GM12878 (cell line): ENCODE results near the gene LDLR. TPM values are rescaled to one million over a fixed set of nuclear protein-coding genes. Genes with fewer than 3 reads are reported as not detected.

Source experiments
- ATAC-seq: fragments of 200-7000 bp; cut with Tn5 transposase; 3 replicates; pipeline ENCODE4 v1.9.1; 2020; ENCODE audit warnings: mild to moderate bottlenecking, moderate library complexity
- BruUV-seq: library from RNA; stranded (reverse); fragments of 400-500 nt; replicated peaks from 2 replicates; lab custom pipeline; 2021; lab: Mats Ljungman, UMichigan
- CTCF ChIA-PET: fragments of 300-600 bp; sonication (Branson Sonifier 250); formaldehyde crosslinking; extraction: SDS; loops from one replicate; lab custom pipeline; 2021; ENCODE audit warnings: inconsistent platforms; lab: Yijun Ruan, JAX
- POLR2A ChIA-PET: fragments of 350-600 bp; formaldehyde crosslinking; extraction: SDS; loops from one replicate; lab custom pipeline; 2021; ENCODE audit warnings: inconsistent platforms; lab: Charles Lee
- RAD21 ChIA-PET: fragments of 300-600 bp; sonication (Branson Sonifier 250); formaldehyde crosslinking; loops from one replicate; lab custom pipeline; 2023; ENCODE audit warnings: antibody characterized with exemption; ENCODE audit not compliant: unreplicated experiment; lab: Charles Lee
- SMC1A ChIA-PET: fragments of 300-600 bp; sonication (Branson Sonifier 250); formaldehyde crosslinking; loops from one replicate; lab custom pipeline; 2023; ENCODE audit not compliant: unreplicated experiment, uncharacterized antibody; lab: Charles Lee
- DNase-seq: peaks from one replicate; pipeline ENCODE4 v3.0.0-alpha.2; 2011; ENCODE audit warnings: low read depth, low spot score
- FAIRE-seq: peaks from 3 replicates; lab custom pipeline; 2011; peaks lifted over from hg19 to GRCh38; lab: Jason Lieb, UNC
- H2AFZ ChIP-seq: 2 replicates; pipeline ENCODE4 v1.6.0; 2011; ENCODE audit warnings: low read depth, low read length, control low read depth; ENCODE audit not compliant: control insufficient read depth
- H3K27ac ChIP-seq: 2 replicates; pipeline ENCODE4 v1.5.1; 2011; ENCODE audit warnings: control low read depth; ENCODE audit not compliant: control insufficient read depth, insufficient read depth
- H3K27me3 ChIP-seq, 2 experiments: replicated peaks in 1 of 2; 2 replicates each; pipeline versions ENCODE4 v1.6.0 to v1.6.1; 2011; ENCODE audit warnings: low read length in 1 of 2; ENCODE audit not compliant: control insufficient read depth in 2 of 2, insufficient read depth in 2 of 2
- H3K36me3 ChIP-seq, 2 experiments: 2 replicates each; pipeline ENCODE4 v1.5.1; 2011; ENCODE audit warnings: low read length in 1 of 2; ENCODE audit not compliant: control insufficient read depth in 2 of 2, insufficient read depth in 2 of 2
- H3K4me1 ChIP-seq: 2 replicates; pipeline ENCODE4 v1.6.1; 2011; ENCODE audit warnings: mild to moderate bottlenecking, low read length, moderate library complexity, mixed read lengths; ENCODE audit not compliant: control insufficient read depth, insufficient read depth
- H3K4me2 ChIP-seq: 2 replicates; pipeline ENCODE4 v1.6.0; 2011; ENCODE audit warnings: control low read depth; ENCODE audit not compliant: control insufficient read depth, insufficient read depth
- H3K4me3 ChIP-seq: fragments of 200-600 bp; sonication (generic); 2 replicates; pipeline ENCODE4 v1.5.1; 2016
- H3K79me2 ChIP-seq: 2 replicates; pipeline ENCODE4 v1.6.0; 2011; ENCODE audit warnings: low read length; ENCODE audit not compliant: control insufficient read depth, insufficient read depth
- H3K9ac ChIP-seq: 2 replicates; pipeline ENCODE4 v1.8.0; 2011; ENCODE audit warnings: low read length, control low read depth, mixed read lengths; ENCODE audit not compliant: control insufficient read depth, insufficient read depth
- H3K9me3 ChIP-seq: replicated peaks from 3 replicates; pipeline ENCODE4 v1.5.1; 2011; ENCODE audit warnings: mild to moderate bottlenecking, low read length; ENCODE audit not compliant: control insufficient read depth, insufficient read depth
- H4K20me1 ChIP-seq: 2 replicates; pipeline ENCODE4 v1.6.0; 2011; ENCODE audit not compliant: control insufficient read depth, insufficient read depth
- ATF7 ChIP-seq: fragments of 450-650 bp; IDR thresholded peaks from 2 replicates; pipeline ENCODE4 v1.6.1; 2016; ENCODE audit warnings: low read depth, mild to moderate bottlenecking
- BRCA1 ChIP-seq: IDR thresholded peaks from 2 replicates; pipeline ENCODE4 v1.6.1; 2011; ENCODE audit warnings: low read depth, low read length, improper control_type of control experiment
- CHD2 ChIP-seq: IDR thresholded peaks from 2 replicates; pipeline ENCODE4 v1.6.1; 2011; ENCODE audit warnings: low read depth, low read length, improper control_type of control experiment, borderline replicate concordance
- DPF2 ChIP-seq: fragments of 450-650 bp; IDR thresholded peaks from 2 replicates; pipeline ENCODE4 v1.6.1; 2017; ENCODE audit warnings: mild to moderate bottlenecking
- KLF5 ChIP-seq: fragments of 450-650 bp; IDR thresholded peaks from 2 replicates; pipeline ENCODE4 v1.6.1; 2014; ENCODE audit warnings: mild to moderate bottlenecking; ENCODE audit not compliant: partially characterized antibody
- TCF7 ChIP-seq: IDR thresholded peaks from 2 replicates; pipeline ENCODE4 v1.6.1; 2014; ENCODE audit warnings: antibody characterized with exemption, borderline replicate concordance
- ZBTB11 ChIP-seq: fragments of 450-650 bp; formaldehyde crosslinking; IDR thresholded peaks from 2 replicates; pipeline ENCODE4 v1.5.0; 2022; ENCODE audit warnings: mild to moderate bottlenecking, missing genetic modification characterization
- ZNF207 ChIP-seq: fragments of 450-650 bp; IDR thresholded peaks from 2 replicates; pipeline ENCODE4 v1.6.1; 2014; ENCODE audit warnings: antibody characterized with exemption, mild to moderate bottlenecking, borderline replicate concordance
- WGBS: methylation state at CpG from one replicate; pipeline ENCODE4 v1.1.6; 2016; ENCODE audit warnings: low lambda C conversion rate; ENCODE audit not compliant: insufficient replicate concordance, insufficient coverage; ENCODE audit errors: missing lambda C conversion rate; 5-methylcytosine and 5-hydroxymethylcytosine counted together
- in situ Hi-C: fragments of 300-500 bp; cut with MboI; formaldehyde crosslinking; loops from 9 replicates; pipeline ENCODE4 v1.14.3; 2018; ENCODE audit warnings: mixed read lengths
- intact Hi-C: fragments of 100-400 bp; cut with micrococcal nuclease; formaldehyde crosslinking; loops from one replicate; pipeline ENCODE4 v1.14.2; 2022; ENCODE audit not compliant: unreplicated experiment
- polyA plus RNA-seq, 11 experiments: library from polyadenylated mRNA; depleted of rRNA in 4 of 11; unstranded in 6 of 11; stranded (reverse) in 5 of 11; fragments of >200 nt; fragmentation: Nextera tagmentation in 4 of 11; fragmentation: Illumina TruSeq in 1 of 11; extraction: Ambion mirVana in 4 of 11; extraction: Trizol in 1 of 11; gene quantifications; 1 replicate in 1 of 11; 2 replicates in 10 of 11; pipeline versions ENCODE4 v1.2.1 to v1.2.3, GENCODE V29; 2011 to 2016; ENCODE audit warnings: inconsistent platforms in 2 of 11, missing spikeins in 2 of 11, low read depth in 1 of 11
- total RNA-seq, 4 experiments: library from RNA; depleted of rRNA in 3 of 4; stranded (reverse); fragments of >200 nt in 3 of 4; fragmentation: Illumina TruSeq in 1 of 4; extraction: Trizol in 1 of 4; gene quantifications; 2 replicates each; pipeline versions ENCODE4 v1.2.1 to v1.2.3, GENCODE V29; 2013 to 2021
- TF ChIP-seq, protein P1 (sequence below): fragments of 450-650 bp; IDR thresholded peaks from 2 replicates; pipeline ENCODE4 v1.6.1; 2017; ENCODE audit warnings: borderline replicate concordance
- TF ChIP-seq, protein P2 (sequence below): IDR thresholded peaks from 2 replicates; pipeline ENCODE4 v1.6.1; 2012; ENCODE audit warnings: improper control_type of control experiment, low read depth, low read length; ENCODE audit not compliant: insufficient replicate concordance
- TF ChIP-seq, protein P3 (sequence below): IDR thresholded peaks from 2 replicates; pipeline ENCODE4 v1.6.1; 2012; ENCODE audit warnings: low read depth, low read length, improper control_type of control experiment

The LDLR gene
- total and polyA plus RNA-seq, 10 of the 15 experiments (the other 5 are each of a cell fraction or from before 2014, with no cell fraction given) = 11.3 to 59.2 (median 27.3) TPM

DNA sequence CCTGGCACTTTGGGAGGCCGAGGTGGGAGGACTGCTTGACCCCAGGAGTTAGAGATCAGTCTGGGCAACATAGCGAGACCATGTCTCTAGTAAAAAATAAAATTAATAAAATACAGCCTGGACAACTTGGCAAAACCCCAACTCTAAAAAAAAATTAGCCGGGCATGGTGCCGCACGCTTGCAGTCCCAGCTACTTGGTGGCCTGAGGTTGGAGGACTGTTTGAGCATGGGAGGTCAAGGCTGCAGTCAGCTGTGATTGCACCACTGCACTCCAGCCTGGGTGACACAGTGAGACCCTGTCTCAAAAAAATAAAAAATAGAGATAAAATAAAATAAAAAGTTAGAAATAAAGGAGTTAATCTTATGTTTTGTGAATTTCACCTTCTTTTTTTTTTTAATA is 81.9 kb downstream of the LDLR start (continued):
- TF ChIP-seq ZBTB11 (CRISPR knock-in tag) (no peak), TCF7 (no peak), ZNF207 (no peak), CHD2 (no peak), KLF5 (no peak)
- TF ChIP-seq, protein P1, sequence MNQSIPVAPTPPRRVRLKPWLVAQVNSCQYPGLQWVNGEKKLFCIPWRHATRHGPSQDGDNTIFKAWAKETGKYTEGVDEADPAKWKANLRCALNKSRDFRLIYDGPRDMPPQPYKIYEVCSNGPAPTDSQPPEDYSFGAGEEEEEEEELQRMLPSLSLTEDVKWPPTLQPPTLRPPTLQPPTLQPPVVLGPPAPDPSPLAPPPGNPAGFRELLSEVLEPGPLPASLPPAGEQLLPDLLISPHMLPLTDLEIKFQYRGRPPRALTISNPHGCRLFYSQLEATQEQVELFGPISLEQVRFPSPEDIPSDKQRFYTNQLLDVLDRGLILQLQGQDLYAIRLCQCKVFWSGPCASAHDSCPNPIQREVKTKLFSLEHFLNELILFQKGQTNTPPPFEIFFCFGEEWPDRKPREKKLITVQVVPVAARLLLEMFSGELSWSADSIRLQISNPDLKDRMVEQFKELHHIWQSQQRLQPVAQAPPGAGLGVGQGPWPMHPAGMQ = no peak

GRCh38 chr19:11172576-11172975 is 83.3 kb downstream of the LDLR start:
- no peak for ATAC-seq
- no peak for FAIRE-seq
- BruUV-seq = no TSS peak
- Histone ChIP-seq H4K20me1 (no peaks in the 10 kb centered on the region), H3K4me1 (no peaks in the 10 kb centered on the region), H3K4me2 (no peak overlapping the region), H3K27ac (no peak overlapping the region), H3K9ac (no peak overlapping the region), H3K27me3 (no peaks in the 10 kb centered on the region), H2AFZ (no peak overlapping the region), H3K4me3 (no peak overlapping the region), H3K9me3 (no peaks in the 10 kb centered on the region), H3K36me3 (peaks cover 0 to 4% of the 10 kb centered on the region in 2 experiments; a peak in 2 of 4 replicates), H3K79me2 (no peaks in the 10 kb centered on the region)
- CTCF ChIA-PET = no interaction called here
- no peak for DNase-seq
- POLR2A ChIA-PET = interaction anchor here (0.5 kb wide), 1 partner anchor 231 kb away, joined by 4 read pairs; no protein-coding TSS in a partner anchor
- 61% methylated on average over 6 of the region's 6 CpGs for WGBS
- RAD21 ChIA-PET = no interaction called here
- intact Hi-C loops = no loop called here
- SMC1A ChIA-PET = no interaction called here
- in situ Hi-C loops = no loop called here
- TF ChIP-seq DPF2 (no peak), BRCA1 (no peak), ATF7 (no peak)
- TF ChIP-seq, protein P2, sequence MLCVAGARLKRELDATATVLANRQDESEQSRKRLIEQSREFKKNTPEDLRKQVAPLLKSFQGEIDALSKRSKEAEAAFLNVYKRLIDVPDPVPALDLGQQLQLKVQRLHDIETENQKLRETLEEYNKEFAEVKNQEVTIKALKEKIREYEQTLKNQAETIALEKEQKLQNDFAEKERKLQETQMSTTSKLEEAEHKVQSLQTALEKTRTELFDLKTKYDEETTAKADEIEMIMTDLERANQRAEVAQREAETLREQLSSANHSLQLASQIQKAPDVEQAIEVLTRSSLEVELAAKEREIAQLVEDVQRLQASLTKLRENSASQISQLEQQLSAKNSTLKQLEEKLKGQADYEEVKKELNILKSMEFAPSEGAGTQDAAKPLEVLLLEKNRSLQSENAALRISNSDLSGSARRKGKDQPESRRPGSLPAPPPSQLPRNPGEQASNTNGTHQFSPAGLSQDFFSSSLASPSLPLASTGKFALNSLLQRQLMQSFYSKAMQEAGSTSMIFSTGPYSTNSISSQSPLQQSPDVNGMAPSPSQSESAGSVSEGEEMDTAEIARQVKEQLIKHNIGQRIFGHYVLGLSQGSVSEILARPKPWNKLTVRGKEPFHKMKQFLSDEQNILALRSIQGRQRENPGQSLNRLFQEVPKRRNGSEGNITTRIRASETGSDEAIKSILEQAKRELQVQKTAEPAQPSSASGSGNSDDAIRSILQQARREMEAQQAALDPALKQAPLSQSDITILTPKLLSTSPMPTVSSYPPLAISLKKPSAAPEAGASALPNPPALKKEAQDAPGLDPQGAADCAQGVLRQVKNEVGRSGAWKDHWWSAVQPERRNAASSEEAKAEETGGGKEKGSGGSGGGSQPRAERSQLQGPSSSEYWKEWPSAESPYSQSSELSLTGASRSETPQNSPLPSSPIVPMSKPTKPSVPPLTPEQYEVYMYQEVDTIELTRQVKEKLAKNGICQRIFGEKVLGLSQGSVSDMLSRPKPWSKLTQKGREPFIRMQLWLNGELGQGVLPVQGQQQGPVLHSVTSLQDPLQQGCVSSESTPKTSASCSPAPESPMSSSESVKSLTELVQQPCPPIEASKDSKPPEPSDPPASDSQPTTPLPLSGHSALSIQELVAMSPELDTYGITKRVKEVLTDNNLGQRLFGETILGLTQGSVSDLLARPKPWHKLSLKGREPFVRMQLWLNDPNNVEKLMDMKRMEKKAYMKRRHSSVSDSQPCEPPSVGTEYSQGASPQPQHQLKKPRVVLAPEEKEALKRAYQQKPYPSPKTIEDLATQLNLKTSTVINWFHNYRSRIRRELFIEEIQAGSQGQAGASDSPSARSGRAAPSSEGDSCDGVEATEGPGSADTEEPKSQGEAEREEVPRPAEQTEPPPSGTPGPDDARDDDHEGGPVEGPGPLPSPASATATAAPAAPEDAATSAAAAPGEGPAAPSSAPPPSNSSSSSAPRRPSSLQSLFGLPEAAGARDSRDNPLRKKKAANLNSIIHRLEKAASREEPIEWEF = no peak
- TF ChIP-seq, protein P3, sequence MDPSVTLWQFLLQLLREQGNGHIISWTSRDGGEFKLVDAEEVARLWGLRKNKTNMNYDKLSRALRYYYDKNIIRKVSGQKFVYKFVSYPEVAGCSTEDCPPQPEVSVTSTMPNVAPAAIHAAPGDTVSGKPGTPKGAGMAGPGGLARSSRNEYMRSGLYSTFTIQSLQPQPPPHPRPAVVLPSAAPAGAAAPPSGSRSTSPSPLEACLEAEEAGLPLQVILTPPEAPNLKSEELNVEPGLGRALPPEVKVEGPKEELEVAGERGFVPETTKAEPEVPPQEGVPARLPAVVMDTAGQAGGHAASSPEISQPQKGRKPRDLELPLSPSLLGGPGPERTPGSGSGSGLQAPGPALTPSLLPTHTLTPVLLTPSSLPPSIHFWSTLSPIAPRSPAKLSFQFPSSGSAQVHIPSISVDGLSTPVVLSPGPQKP = no peak
